ENCODE data around the gene UBTD2.

Gene UBTD2

GRCh38 chr5:172172912-172173563, 110.5 kb downstream of the UBTD2 start:
- H3K27ac ChIP-seq = no peak overlapping the region
- TF ChIP-seq CTCF (IDR thresholded peaks at IDR 0.05; ENCODE audit: low read depth, low read length) = no peak

GRCh38 chr5:172171118-172171517, 112.4 kb downstream of the UBTD2 start:
- H3K4me3 ChIP-seq (ENCODE audit: low read depth, low read length) = no peak overlapping the region
- TF ChIP-seq CTCF (IDR thresholded peaks at IDR 0.05; ENCODE audit: low read depth, low read length) = no peak
- no peak for DNase-seq
- no peaks in the 10 kb centered on the region for H3K36me3 ChIP-seq
- H3K27me3 ChIP-seq (ENCODE audit: insufficient read depth, low read depth, severe bottlenecking) = no peaks in the 10 kb centered on the region
- no peaks in the 10 kb centered on the region for H3K9me3 ChIP-seq (ENCODE audit: severe bottlenecking)
- no peak overlapping the region for H3K27ac ChIP-seq

More at GRCh38 chr5:172172912-172173563, 110.5 kb downstream of the UBTD2 start:
- H3K27me3 ChIP-seq (ENCODE audit: insufficient read depth, low read depth, severe bottlenecking) = no peaks in the 10 kb centered on the region
- H3K4me3 ChIP-seq (ENCODE audit: low read depth, low read length) = no peak overlapping the region
- H3K9me3 ChIP-seq (ENCODE audit: severe bottlenecking) = no peaks in the 10 kb centered on the region
- no peaks in the 10 kb centered on the region for H3K36me3 ChIP-seq
- no peak for DNase-seq

GRCh38 chr5:172170251-172170701, 113.3 kb downstream of the UBTD2 start:
- TF ChIP-seq CTCF (IDR thresholded peaks at IDR 0.05; ENCODE audit: low read depth, low read length) = no peak
- DNase-seq = no peak
- no peaks in the 10 kb centered on the region for H3K36me3 ChIP-seq
- H3K27ac ChIP-seq = no peak overlapping the region
- H3K27me3 ChIP-seq (ENCODE audit: insufficient read depth, low read depth, severe bottlenecking) = no peaks in the 10 kb centered on the region
- no peak overlapping the region for H3K4me3 ChIP-seq (ENCODE audit: low read depth, low read length)
- H3K9me3 ChIP-seq (ENCODE audit: severe bottlenecking) = no peaks in the 10 kb centered on the region

- TF ChIP-seq CTCF (IDR thresholded peaks at IDR 0.05; ENCODE audit: low read depth, low read length) = no peak
- H3K9me3 ChIP-seq (ENCODE audit: severe bottlenecking) = no peaks in the 10 kb centered on the region
- no peaks in the 10 kb centered on the region for H3K36me3 ChIP-seq
- no peak for DNase-seq
- no peaks in the 10 kb centered on the region for H3K27me3 ChIP-seq (ENCODE audit: insufficient read depth, low read depth, severe bottlenecking)
- H3K4me3 ChIP-seq (ENCODE audit: low read depth, low read length) = no peak overlapping the region
- H3K27ac ChIP-seq = no peak overlapping the region
Observed at GRCh38 chr5:172169216-172169615, 114.3 kb downstream of the UBTD2 start.

- no peak for TF ChIP-seq CTCF (IDR thresholded peaks at IDR 0.05; ENCODE audit: low read depth, low read length)
- Histone ChIP-seq H3K9me3 (ENCODE audit: severe bottlenecking) (no peaks in the 10 kb centered on the region), H3K27ac (peak overlapping the region; percentile 30), H3K36me3 (no peaks in the 10 kb centered on the region), H3K4me3 (ENCODE audit: low read depth, low read length) (no peak overlapping the region), H3K27me3 (ENCODE audit: insufficient read depth, low read depth, severe bottlenecking) (no peaks in the 10 kb centered on the region)
- DNase-seq = peak; percentile 58
Observed at GRCh38 chr5:172168311-172168710, 115.3 kb downstream of the UBTD2 start.

GRCh38 chr5:172167895-172168294, 115.7 kb downstream of the UBTD2 start:
- Histone ChIP-seq H3K4me3 (ENCODE audit: low read depth, low read length) (no peak overlapping the region), H3K27me3 (ENCODE audit: insufficient read depth, low read depth, severe bottlenecking) (no peaks in the 10 kb centered on the region), H3K27ac (peak overlapping the region; percentile 30), H3K36me3 (no peaks in the 10 kb centered on the region), H3K9me3 (ENCODE audit: severe bottlenecking) (no peaks in the 10 kb centered on the region)
- DNase-seq = peak; percentile 45
- TF ChIP-seq CTCF (IDR thresholded peaks at IDR 0.05; ENCODE audit: low read depth, low read length) = no peak

All from WERI-Rb-1 (cell line).